Subcutaneous adipose tissue (tissue), 4 donors: ENCODE data around the gene CYP4F22. TPM values are rescaled to one million over a fixed set of nuclear protein-coding genes. Genes with fewer than 3 reads are reported as not detected.

ENCODE experiments used
- CTCF ChIP-seq: fragments of 450-650 bp; IDR thresholded peaks from one replicate; pipeline ENCODE4 v1.5.1; 2016; ENCODE audit warnings: low read depth, mild to moderate bottlenecking, control low read depth, antibody characterized with exemption, moderate library complexity
- total RNA-seq, 4 donors: library from RNA; depleted of rRNA; stranded (reverse); fragments of >200 nt; gene quantifications; one replicate each; pipeline ENCODE4 v1.1.0, GENCODE V29; 2016

CYP4F22 gene
- total RNA-seq, 4 donors from 2014 or later, result 0.33 to 5.9 (median 1.2) TPM

DNA sequence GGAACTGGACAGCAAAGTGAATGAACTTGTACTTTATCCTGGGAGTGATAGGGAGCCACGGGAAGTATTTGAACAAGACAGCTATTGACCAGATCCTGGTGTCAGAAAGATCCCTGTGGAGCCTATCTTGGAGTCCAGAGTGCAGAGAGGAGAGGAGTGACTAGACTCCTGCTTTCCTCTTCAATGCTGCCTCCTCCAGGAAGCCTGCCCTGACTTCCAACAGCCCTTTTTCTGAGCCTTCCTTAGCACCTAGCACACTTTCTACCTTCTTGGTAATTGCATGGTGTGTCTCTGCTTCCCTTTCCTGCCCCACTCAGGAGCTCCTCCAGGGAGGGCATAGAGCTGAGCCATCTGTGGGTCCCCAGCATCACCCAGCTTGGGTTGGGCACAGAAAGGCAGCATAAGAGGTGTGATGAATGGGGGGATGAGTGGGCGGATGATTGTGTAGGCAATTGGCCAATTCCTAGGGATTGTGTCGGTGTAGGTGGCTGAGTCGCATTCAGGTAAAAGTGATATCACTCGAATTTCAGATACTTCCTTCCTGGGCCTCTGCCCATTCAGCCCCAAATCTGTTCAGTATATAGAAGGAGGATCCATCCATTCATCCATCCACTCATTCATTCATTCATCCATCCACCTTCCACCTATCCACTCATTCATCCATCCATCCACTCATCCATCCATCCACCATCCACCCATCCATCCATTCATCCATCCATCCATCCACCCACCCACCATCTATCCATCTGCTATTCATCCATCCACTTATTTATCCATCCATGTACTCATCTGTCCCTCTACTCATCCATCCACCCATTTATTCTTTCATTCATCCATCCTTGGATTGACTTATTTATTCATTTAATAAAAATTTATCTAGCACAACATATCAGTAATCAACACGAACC is 26.9 kb downstream of the CYP4F22 start:
- TF ChIP-seq CTCF, result no peak

GRCh38 chr19:15536350-15536749 is 28.0 kb downstream of the CYP4F22 start:
- no peak for TF ChIP-seq CTCF

GRCh38 chr19:15538774-15539173 is 30.4 kb downstream of the CYP4F22 start:
- TF ChIP-seq CTCF, result no peak

DNA sequence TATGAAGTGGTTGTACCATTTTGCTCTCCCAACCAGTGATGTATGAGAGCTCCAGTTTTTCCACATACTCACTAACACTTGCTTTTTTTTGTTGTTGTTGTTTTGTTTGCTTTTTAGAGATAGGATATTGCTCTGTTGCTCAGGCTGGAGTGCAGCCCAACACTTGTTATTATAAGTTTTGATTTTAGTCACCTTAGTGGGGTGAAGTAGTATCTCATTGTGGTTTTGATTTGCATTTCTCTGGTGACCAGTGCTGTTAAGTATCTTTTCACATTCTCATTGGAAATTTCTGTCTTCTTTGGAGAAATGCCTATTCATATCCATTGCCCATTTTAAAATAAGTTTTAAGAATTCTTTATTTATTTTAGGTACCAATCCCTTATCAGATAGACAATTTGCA is 31.3 kb downstream of the CYP4F22 start:
- TF ChIP-seq CTCF, result no peak

GRCh38 chr19:15540435-15540834 is 32.1 kb downstream of the CYP4F22 start:
- TF ChIP-seq CTCF, result no peak

DNA sequence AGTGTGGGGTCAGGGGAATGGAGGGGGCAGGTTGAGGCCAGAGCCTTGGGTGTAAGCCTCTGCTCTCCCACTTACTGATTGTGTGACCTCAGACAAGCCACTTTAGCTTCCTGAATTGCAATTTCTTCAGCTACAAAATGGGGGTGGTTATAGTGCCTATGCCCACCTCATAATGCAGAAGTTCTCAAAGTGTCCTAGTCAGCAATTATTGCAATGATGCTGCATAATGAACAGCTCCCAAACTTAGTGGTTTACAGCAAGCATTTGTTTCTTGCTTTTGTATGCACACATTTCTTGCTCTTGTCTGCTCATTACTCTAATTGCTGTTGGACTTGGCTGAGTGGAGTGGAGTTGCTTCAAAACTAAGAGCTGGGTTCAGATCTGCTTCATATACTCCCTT is 36.0 kb downstream of the CYP4F22 start:
- no peak for TF ChIP-seq CTCF

DNA sequence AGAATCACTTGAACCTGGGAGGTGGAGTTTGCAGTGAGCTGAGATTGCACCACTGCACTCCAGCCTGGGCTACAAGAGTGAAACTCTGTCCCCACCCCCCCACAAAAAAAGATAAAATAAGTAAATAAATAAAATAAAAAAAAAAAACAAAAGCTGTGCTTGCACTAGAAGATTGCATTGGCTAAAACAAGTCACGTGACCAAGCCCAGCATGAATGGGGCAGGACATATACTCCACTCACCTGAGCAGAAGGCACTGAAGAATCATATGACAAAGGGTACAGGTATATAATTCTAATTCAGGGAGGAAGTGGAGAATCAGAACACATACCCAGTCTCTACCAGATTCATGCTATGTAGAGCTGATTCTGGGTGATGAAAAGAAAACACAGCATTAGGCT is 36.6 kb downstream of the CYP4F22 start:
- no peak for TF ChIP-seq CTCF
